A673 (cell line): ENCODE measurements around the gene L2HGDH.

Experiments
- CTCF ChIP-seq: fragments of 300-800, 200-600 bp; sonication (generic); conservative IDR thresholded peaks from 2 replicates; pipeline ENCODE4 v1.5.1; 2017; ENCODE audit warnings: low read depth, mild to moderate bottlenecking, antibody characterized with exemption, low read length, moderate library complexity, mixed read lengths
- EZH2 ChIP-seq: fragments of 200-600 bp; sonication (generic); IDR thresholded peaks from 2 replicates; pipeline ENCODE4 v1.6.1; 2017; ENCODE audit warnings: borderline replicate concordance, low read depth, mild to moderate bottlenecking, mixed read lengths, antibody characterized with exemption, low read length; ENCODE audit not compliant: poor library complexity, severe bottlenecking

GRCh38 chr14:50285861-50286260 is 26.2 kb downstream of the L2HGDH start:
- no peak for TF ChIP-seq CTCF
- TF ChIP-seq EZH2 = no peak
